OCI-LY3 (cell line): ENCODE results near the gene BICD1.

ENCODE experiments used
- H2AFZ ChIP-seq: fragments of 200-600, 300-600 bp; shearing (Covaris generic); 2 replicates; pipeline ENCODE4 v1.6.0; 2014; ENCODE audit warnings: antibody characterized with exemption, low read depth, low read length
- H3K27ac ChIP-seq: fragments of 200-600, 300-600 bp; sonication (generic); 2 replicates; pipeline ENCODE4 v1.5.1; 2014; ENCODE audit warnings: mild to moderate bottlenecking, low read length, moderate library complexity, mixed read lengths
- H3K27me3 ChIP-seq: fragments of 200-600, 300-600 bp; sonication (generic); 2 replicates; pipeline ENCODE4 v1.6.1; 2014; ENCODE audit warnings: low read depth, low read length, mixed read lengths
- H3K36me3 ChIP-seq: fragments of 200-600, 300-600 bp; sonication (generic); replicated peaks from 2 replicates; pipeline ENCODE3; 2014; ENCODE audit warnings: low read depth, low read length, mixed read lengths
- H3K4me1 ChIP-seq: fragments of 300-600, 200-600 bp; sonication (generic); 2 replicates; pipeline ENCODE4 v1.6.1; 2014; ENCODE audit warnings: low read length, mixed read lengths
- H3K4me2 ChIP-seq: fragments of 200-600, 300-600 bp; sonication (generic); 2 replicates; pipeline ENCODE4 v1.6.1; 2014; ENCODE audit warnings: low read length, mixed read lengths
- H3K4me3 ChIP-seq: fragments of 300-600, 200-600 bp; sonication (generic); 2 replicates; pipeline ENCODE4 v1.5.1; 2014; ENCODE audit warnings: antibody characterized with exemption, mild to moderate bottlenecking, low read length, moderate library complexity
- H3K79me2 ChIP-seq: fragments of 300-600, 200-600 bp; shearing (Covaris generic); 2 replicates; pipeline ENCODE4 v1.6.1; 2014; ENCODE audit warnings: mild to moderate bottlenecking, low read length, mixed read lengths
- H3K9ac ChIP-seq: fragments of 300-600, 200-600 bp; shearing (Covaris generic); 2 replicates; pipeline ENCODE4 v1.6.0; 2014; ENCODE audit warnings: mild to moderate bottlenecking, low read length, moderate library complexity
- H3K9me3 ChIP-seq: fragments of 200-600, 300-600 bp; shearing (Covaris generic); 2 replicates; pipeline ENCODE4 v1.6.1; 2014; ENCODE audit warnings: low read length, mixed read lengths; ENCODE audit not compliant: insufficient read depth
- H4K20me1 ChIP-seq: fragments of 200-600, 300-600 bp; sonication (generic); 2 replicates; pipeline ENCODE4 v1.6.1; 2016; ENCODE audit warnings: low read length, mixed read lengths; ENCODE audit not compliant: insufficient read depth
- EZH2phosphoT487 ChIP-seq: fragments of 200-600 bp; shearing (Covaris generic); IDR thresholded peaks from 2 replicates; pipeline ENCODE4 v1.6.1; 2018; ENCODE audit warnings: antibody characterized with exemption, mixed run types, low read depth
- TF ChIP-seq, protein P1 (sequence below): fragments of 200-600, 300-600 bp; sonication (generic); IDR thresholded peaks from 2 replicates; pipeline ENCODE4 v1.5.1; 2014; ENCODE audit warnings: antibody characterized with exemption, low read length, low read depth

Gene BICD1

DNA sequence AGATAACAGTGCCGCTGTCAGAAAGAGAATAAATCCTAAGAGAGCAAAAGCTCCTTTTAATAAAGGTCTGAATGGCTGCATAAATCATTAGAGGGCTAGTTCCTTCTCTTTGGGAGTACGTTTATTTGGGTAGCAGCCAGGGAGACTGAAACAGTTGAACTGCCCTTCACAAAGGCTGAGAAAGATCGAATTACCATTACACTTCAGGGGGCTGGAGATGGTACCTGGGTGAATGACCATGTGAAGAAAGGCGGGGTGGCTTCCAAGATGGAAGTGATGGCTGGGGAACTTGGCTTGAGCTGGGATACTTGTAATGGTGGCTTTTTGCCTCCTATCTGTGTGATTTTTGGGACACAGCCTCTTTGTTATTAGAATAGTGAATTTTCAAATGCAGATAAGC, 291.0 kb downstream of the BICD1 start:
- no peaks in the 10 kb centered on the region for H3K9me3 ChIP-seq
- H3K9ac ChIP-seq, result no peak overlapping the region
- no peak overlapping the region for H2AFZ ChIP-seq
- no peaks in the 10 kb centered on the region for H3K36me3 ChIP-seq
- TF ChIP-seq, protein P1, sequence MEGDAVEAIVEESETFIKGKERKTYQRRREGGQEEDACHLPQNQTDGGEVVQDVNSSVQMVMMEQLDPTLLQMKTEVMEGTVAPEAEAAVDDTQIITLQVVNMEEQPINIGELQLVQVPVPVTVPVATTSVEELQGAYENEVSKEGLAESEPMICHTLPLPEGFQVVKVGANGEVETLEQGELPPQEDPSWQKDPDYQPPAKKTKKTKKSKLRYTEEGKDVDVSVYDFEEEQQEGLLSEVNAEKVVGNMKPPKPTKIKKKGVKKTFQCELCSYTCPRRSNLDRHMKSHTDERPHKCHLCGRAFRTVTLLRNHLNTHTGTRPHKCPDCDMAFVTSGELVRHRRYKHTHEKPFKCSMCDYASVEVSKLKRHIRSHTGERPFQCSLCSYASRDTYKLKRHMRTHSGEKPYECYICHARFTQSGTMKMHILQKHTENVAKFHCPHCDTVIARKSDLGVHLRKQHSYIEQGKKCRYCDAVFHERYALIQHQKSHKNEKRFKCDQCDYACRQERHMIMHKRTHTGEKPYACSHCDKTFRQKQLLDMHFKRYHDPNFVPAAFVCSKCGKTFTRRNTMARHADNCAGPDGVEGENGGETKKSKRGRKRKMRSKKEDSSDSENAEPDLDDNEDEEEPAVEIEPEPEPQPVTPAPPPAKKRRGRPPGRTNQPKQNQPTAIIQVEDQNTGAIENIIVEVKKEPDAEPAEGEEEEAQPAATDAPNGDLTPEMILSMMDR, result no peak
- no peak for TF ChIP-seq EZH2phosphoT487
- H3K4me3 ChIP-seq, result no peak overlapping the region
- no peak overlapping the region for H3K4me2 ChIP-seq
- peaks cover 16% of the 10 kb centered on the region for H3K27me3 ChIP-seq
- H4K20me1 ChIP-seq, result no peaks in the 10 kb centered on the region
- no peaks in the 10 kb centered on the region for H3K79me2 ChIP-seq
- H3K27ac ChIP-seq, result no peak overlapping the region
- H3K4me1 ChIP-seq, result peaks cover 14% of the 10 kb centered on the region

DNA sequence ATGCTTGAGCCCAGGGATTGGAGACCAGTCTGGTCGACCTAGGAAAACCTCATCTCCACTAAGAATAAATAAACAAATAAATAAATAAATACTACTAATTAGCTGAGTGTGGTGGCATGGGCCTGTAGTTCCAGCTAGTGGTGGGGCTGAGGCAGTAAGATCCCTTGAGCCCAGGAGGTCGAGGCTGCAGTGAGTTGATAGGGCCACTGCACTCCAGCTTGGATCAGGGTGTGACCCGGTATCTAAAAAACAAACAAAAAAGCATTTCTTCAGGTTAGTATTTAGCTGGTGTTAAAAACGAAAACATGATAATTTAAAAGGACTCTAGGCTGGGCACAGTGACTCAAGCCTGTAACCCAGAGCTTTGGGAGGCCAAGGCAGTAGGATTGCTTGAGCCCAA, 291.5 kb downstream of the BICD1 start:
- no peak overlapping the region for H3K4me3 ChIP-seq
- no peaks in the 10 kb centered on the region for H3K9me3 ChIP-seq
- H3K27me3 ChIP-seq, result peaks cover 16% of the 10 kb centered on the region
- TF ChIP-seq EZH2phosphoT487, result no peak
- peaks cover 14% of the 10 kb centered on the region for H3K4me1 ChIP-seq
- no peaks in the 10 kb centered on the region for H3K79me2 ChIP-seq
- no peaks in the 10 kb centered on the region for H4K20me1 ChIP-seq
- no peaks in the 10 kb centered on the region for H3K36me3 ChIP-seq
- H2AFZ ChIP-seq, result no peak overlapping the region
- no peak overlapping the region for H3K4me2 ChIP-seq
- H3K9ac ChIP-seq, result no peak overlapping the region
- no peak overlapping the region for H3K27ac ChIP-seq

DNA sequence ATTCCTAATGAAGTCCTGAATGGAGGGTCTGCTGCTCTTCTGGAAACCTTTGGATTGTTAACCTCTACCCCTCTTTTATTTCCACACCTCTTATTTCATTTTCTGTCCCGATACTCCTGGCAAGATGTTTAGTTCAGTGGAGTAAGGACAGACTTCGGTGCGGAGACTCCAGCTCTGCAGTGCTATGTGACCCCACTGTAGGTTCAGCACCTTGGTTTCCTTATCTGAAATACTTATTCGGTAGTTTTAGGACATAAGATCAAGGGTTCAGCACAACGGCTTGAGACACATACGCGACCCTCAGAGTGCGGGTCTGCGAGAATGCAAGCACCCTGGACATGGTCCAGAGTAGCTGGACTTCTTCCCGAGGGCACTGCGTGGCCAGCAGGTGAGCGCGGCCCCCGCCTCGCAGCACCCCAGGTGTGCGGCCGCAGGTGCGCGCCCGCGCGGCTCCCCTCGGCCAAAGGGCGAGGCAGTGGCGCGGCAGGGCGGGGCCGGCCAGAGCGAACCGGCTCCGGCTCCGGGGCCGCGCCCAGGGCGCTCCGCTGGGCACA, 292.2 kb downstream of the BICD1 start:
- Histone ChIP-seq H3K9ac (peak overlapping the region; percentile 42), H3K4me1 (peaks cover 14% of the 10 kb centered on the region), H4K20me1 (no peaks in the 10 kb centered on the region), H3K36me3 (no peaks in the 10 kb centered on the region), H3K4me3 (peak overlapping the region; percentile 76), H2AFZ (peak overlapping the region; percentile 44; the same call in 1 of the 2 replicates), H3K79me2 (no peaks in the 10 kb centered on the region), H3K9me3 (no peaks in the 10 kb centered on the region), H3K27ac (no peak overlapping the region), H3K27me3 (peaks cover 16% of the 10 kb centered on the region), H3K4me2 (peak overlapping the region; percentile 95)
- TF ChIP-seq, protein P1, result no peak
- no peak for TF ChIP-seq EZH2phosphoT487

DNA sequence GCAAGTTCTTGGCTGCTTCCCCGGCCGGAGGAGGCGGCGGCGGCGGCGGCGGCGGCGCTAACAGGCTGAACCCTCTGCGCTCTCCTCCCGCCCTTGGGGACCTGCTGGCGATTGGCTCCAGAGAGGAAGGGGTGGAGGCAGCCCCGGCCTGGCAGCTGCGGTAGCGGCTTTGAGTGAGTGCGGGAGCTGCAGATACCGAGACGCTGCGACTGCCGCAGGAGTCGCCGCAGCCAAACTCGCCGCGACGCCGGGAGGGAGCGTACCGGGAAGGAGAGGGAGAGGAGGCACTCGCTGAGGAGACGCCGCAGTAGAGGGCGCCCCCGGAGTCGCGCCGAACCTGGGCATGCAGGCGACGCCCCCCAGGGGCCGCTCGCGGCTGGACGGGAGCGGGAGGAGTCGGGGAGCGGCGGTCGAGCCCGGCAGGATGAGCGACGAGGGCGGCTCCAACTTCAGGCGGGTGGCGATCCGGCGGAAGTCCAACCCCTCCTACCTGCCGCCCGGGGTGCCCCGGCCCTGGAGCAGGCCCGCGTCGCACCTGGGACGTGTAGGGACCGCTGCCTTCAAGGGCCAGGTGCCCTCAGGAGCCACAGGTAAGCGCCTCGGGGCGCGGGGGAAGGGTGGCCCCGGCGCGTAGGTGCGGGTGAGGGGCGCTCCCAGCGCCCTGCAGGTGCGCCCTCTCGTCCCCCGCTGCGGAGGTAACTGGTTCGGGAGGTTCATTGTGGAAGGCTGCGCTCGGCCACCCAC, 292.9 kb downstream of the BICD1 start, which contains the start of gene FGD4:
Gene FGD4, plus strand, starts transcription at position 189 of the 744 bp plus-strand sequence.
- Histone ChIP-seq H3K79me2 (no peaks in the 10 kb centered on the region), H3K27me3 (peaks cover 16% of the 10 kb centered on the region), H3K4me3 (peak within 1 kb of the TSS; percentile 76), H3K4me1 (peaks cover 14% of the 10 kb centered on the region), H3K27ac (no peak within 1 kb of the TSS), H2AFZ (peak within 1 kb of the TSS; percentile 44), H3K9me3 (no peaks in the 10 kb centered on the region), H4K20me1 (no peaks in the 10 kb centered on the region), H3K9ac (peak within 1 kb of the TSS; percentile 42), H3K36me3 (no peaks in the 10 kb centered on the region), H3K4me2 (peak within 1 kb of the TSS; percentile 95)
- TF ChIP-seq, protein P1, result peak; percentile 58
- no peak for TF ChIP-seq EZH2phosphoT487
